OCI-LY7 (cell line): ENCODE measurements around the gene FERMT2. TPM values are rescaled to one million over a fixed set of nuclear protein-coding genes. Genes with fewer than 3 reads are reported as not detected.

Experiments
- BruUV-seq: library from RNA; stranded (reverse); fragments of 400-500 nt; replicated peaks from 2 replicates; lab custom pipeline; 2021; lab: Mats Ljungman, UMichigan
- CTCF ChIA-PET: fragments of 300-600 bp; sonication (Branson Sonifier 250); formaldehyde crosslinking; loops from one replicate; lab custom pipeline; 2022; ENCODE audit warnings: antibody characterized with exemption; ENCODE audit not compliant: unreplicated experiment; lab: Charles Lee
- POLR2A ChIA-PET: fragments of 300-600 bp; sonication (Branson Sonifier 250); formaldehyde crosslinking; loops from one replicate; lab custom pipeline; 2022; ENCODE audit warnings: antibody characterized with exemption; lab: Charles Lee
- DNase-seq: peaks from one replicate; pipeline ENCODE4 v3.0.0-alpha.2; 2015; ENCODE audit warnings: low spot score
- H2AFZ ChIP-seq: fragments of 200-600 bp; sonication (generic), shearing (Covaris generic); 2 replicates; pipeline ENCODE4 v1.6.1; 2014; ENCODE audit warnings: mild to moderate bottlenecking, antibody characterized with exemption, low read length, moderate library complexity
- H3K27ac ChIP-seq: fragments of 200-600 bp; sonication (generic); 2 replicates; pipeline ENCODE4 v1.5.1; 2014; ENCODE audit warnings: mixed run types, low read depth, mild to moderate bottlenecking, moderate library complexity, low read length, inconsistent platforms; ENCODE audit not compliant: poor library complexity, severe bottlenecking
- H3K36me3 ChIP-seq: fragments of 200-600 bp; sonication (generic); 2 replicates; pipeline ENCODE4 v1.6.1; 2014; ENCODE audit warnings: mild to moderate bottlenecking, antibody characterized with exemption, low read length, moderate library complexity, mixed read lengths; ENCODE audit not compliant: insufficient read depth
- H3K4me1 ChIP-seq: fragments of 200-600 bp; sonication (generic); 2 replicates; pipeline ENCODE4 v1.5.1; 2014; ENCODE audit warnings: mild to moderate bottlenecking, low read length; ENCODE audit not compliant: insufficient read depth, poor library complexity, severe bottlenecking
- H3K4me2 ChIP-seq: fragments of 200-600 bp; sonication (generic); 2 replicates; pipeline ENCODE4 v1.6.1; 2014; ENCODE audit warnings: mild to moderate bottlenecking, low read length
- H3K4me3 ChIP-seq: fragments of 200-600 bp; sonication (generic); 2 replicates; pipeline ENCODE4 v1.5.1; 2014; ENCODE audit warnings: mild to moderate bottlenecking, low read depth, low read length; ENCODE audit not compliant: poor library complexity, severe bottlenecking
- H3K79me2 ChIP-seq: fragments of 200-600 bp; sonication (generic); 2 replicates; pipeline ENCODE4 v1.6.1; 2016; ENCODE audit warnings: low read depth, mild to moderate bottlenecking, low read length, moderate library complexity, mixed read lengths; ENCODE audit not compliant: insufficient read depth
- H3K9me2 ChIP-seq: fragments of 200-600 bp; sonication (generic); 2 replicates; pipeline ENCODE4 v1.6.1; 2016; ENCODE audit warnings: mild to moderate bottlenecking, low read length, mixed read lengths; ENCODE audit not compliant: insufficient read depth
- H3K9me3 ChIP-seq: fragments of 200-600 bp; sonication (generic); 2 replicates; pipeline ENCODE4 v1.6.1; 2014; ENCODE audit warnings: mild to moderate bottlenecking, mixed run types, low read length, mixed read lengths
- H4K20me1 ChIP-seq: fragments of 200-600 bp; sonication (generic); 2 replicates; pipeline ENCODE4 v1.6.1; 2014; ENCODE audit warnings: mild to moderate bottlenecking, antibody characterized with exemption, low read length, moderate library complexity, mixed read lengths; ENCODE audit not compliant: insufficient read depth
- CTCF ChIP-seq: fragments of 200-600 bp; sonication (generic); conservative IDR thresholded peaks from 2 replicates; pipeline ENCODE4 v1.5.1; 2014; ENCODE audit warnings: mild to moderate bottlenecking, antibody characterized with exemption, low read length, moderate library complexity, mixed read lengths
- EZH2phosphoT487 ChIP-seq: fragments of 200-600 bp; sonication (generic); IDR thresholded peaks from 2 replicates; pipeline ENCODE4 v1.6.1; 2018; ENCODE audit warnings: low read depth, borderline replicate concordance, mild to moderate bottlenecking, mixed run types, antibody characterized with exemption, low read length, moderate library complexity, mixed read lengths
- intact Hi-C: fragments of 100-400 bp; cut with micrococcal nuclease; formaldehyde crosslinking; loops from one replicate; pipeline ENCODE4 v1.10.0; 2022; ENCODE audit not compliant: unreplicated experiment
- total RNA-seq, 2 experiments: library from RNA; depleted of rRNA in 1 of 2; stranded (reverse); fragments of >200 nt in 1 of 2; shearing (Covaris generic) in 1 of 2; gene quantifications; 2 replicates each; pipeline ENCODE4 v1.2.3, GENCODE V29; 2014 to 2022

The FERMT2 gene
- total RNA-seq, 2 experiments from 2014 or later = not detected

GRCh38 chr14:52919971-52920370 lies 30.9 kb downstream of the FERMT2 start:
- intact Hi-C loops = no loop called here
- no peaks in the 10 kb centered on the region for H3K4me1 ChIP-seq
- no peak overlapping the region for H3K27ac ChIP-seq
- no peak overlapping the region for H3K4me3 ChIP-seq
- H4K20me1 ChIP-seq = no peaks in the 10 kb centered on the region
- no peaks in the 10 kb centered on the region for H3K9me2 ChIP-seq
- no peaks in the 10 kb centered on the region for H3K79me2 ChIP-seq
- POLR2A ChIA-PET = interaction anchor here (0.7 to 1.2 kb wide), 4 partner anchors 8 to 17 kb away, joined by 3 to 5 read pairs (median 3); no protein-coding TSS in a partner anchor
- no TSS peak for BruUV-seq
- no peak overlapping the region for H3K4me2 ChIP-seq
- H3K36me3 ChIP-seq = no peaks in the 10 kb centered on the region
- no peak overlapping the region for H2AFZ ChIP-seq
- DNase-seq = no peak
- TF ChIP-seq CTCF (no peak), EZH2phosphoT487 (no peak)
- no peaks in the 10 kb centered on the region for H3K9me3 ChIP-seq
- CTCF ChIA-PET = interaction anchor here (0.9 kb wide), 1 partner anchor 9 kb away, joined by 3 read pairs; no protein-coding TSS in a partner anchor

- no peak overlapping the region for H2AFZ ChIP-seq
- CTCF ChIA-PET = no interaction called here
- no peak for DNase-seq
These were observed 32.4 kb downstream of the FERMT2 start for GRCh38 chr14:52918486-52918885.

More at GRCh38 chr14:52918486-52918885, 32.4 kb downstream of the FERMT2 start:
- H3K4me3 ChIP-seq = no peak overlapping the region
- POLR2A ChIA-PET = interaction anchor here (0.5 to 1.2 kb wide), 2 partner anchors 12 to 294 kb away, joined by 3 read pairs; no protein-coding TSS in a partner anchor
- H4K20me1 ChIP-seq = no peaks in the 10 kb centered on the region
- H3K36me3 ChIP-seq = no peaks in the 10 kb centered on the region
- BruUV-seq = no TSS peak
- intact Hi-C loops = no loop called here
- no peak overlapping the region for H3K27ac ChIP-seq
- no peaks in the 10 kb centered on the region for H3K4me1 ChIP-seq
- TF ChIP-seq EZH2phosphoT487 (no peak), CTCF (no peak)
- H3K9me2 ChIP-seq = no peaks in the 10 kb centered on the region
- no peaks in the 10 kb centered on the region for H3K9me3 ChIP-seq
- no peaks in the 10 kb centered on the region for H3K79me2 ChIP-seq
- H3K4me2 ChIP-seq = no peak overlapping the region
